Cardiac fibroblast (primary cell): ENCODE results near the gene ANGEL2.
"Not testable (repeated sequence)": the region's sequence is repeated elsewhere in the genome, so short reads cannot be mapped to it uniquely, and the experiment has no call there.

Experiments
- DNase-seq, 2 donors: peaks; one replicate each; pipeline versions ENCODE4 v3.0.0 to v3.0.0-alpha.2; 2010; ENCODE audit warnings: low read depth in 2 of 2
- H3K4me3 ChIP-seq, 2 donors: replicated peaks in 1 of 2; 1 replicate in 1 of 2; 2 replicates in 1 of 2; pipeline ENCODE4 v1.5.1; 2011; ENCODE audit warnings: low read depth in 2 of 2, low read length in 2 of 2, mild to moderate bottlenecking in 2 of 2, moderate library complexity in 1 of 2
- CTCF ChIP-seq: IDR thresholded peaks from one replicate; pipeline ENCODE4 v1.5.1; 2011; ENCODE audit warnings: low read depth, mild to moderate bottlenecking, low read length, inconsistent platforms

The ANGEL2 gene

GRCh38 chr1:212966616-212967015 is 49.1 kb downstream of the ANGEL2 start:
- no peak for DNase-seq
- TF ChIP-seq CTCF = no peak
- no peak overlapping the region for H3K4me3 ChIP-seq

GRCh38 chr1:212964993-212965392 is 50.7 kb downstream of the ANGEL2 start:
- not testable (repeated sequence) for DNase-seq, H3K4me3 ChIP-seq

- no peak overlapping the region for H3K4me3 ChIP-seq
- no peak for DNase-seq
- no peak for TF ChIP-seq CTCF
Measured at GRCh38 chr1:212964102-212964501, 51.6 kb downstream of the ANGEL2 start.

- DNase-seq = no peak
- no peak for TF ChIP-seq CTCF
- no peak overlapping the region for H3K4me3 ChIP-seq
Measured at GRCh38 chr1:212962509-212962908, 53.2 kb downstream of the ANGEL2 start.

- H3K4me3 ChIP-seq = no peak overlapping the region
- no peak for TF ChIP-seq CTCF
- no peak for DNase-seq
Measured at GRCh38 chr1:212960932-212961331, 54.7 kb downstream of the ANGEL2 start.

- no peak for TF ChIP-seq CTCF
- DNase-seq = no peak
- no peak overlapping the region for H3K4me3 ChIP-seq
Measured at GRCh38 chr1:212959266-212960220, 56.1 kb downstream of the ANGEL2 start.

- no peak overlapping the region for H3K4me3 ChIP-seq
- TF ChIP-seq CTCF = no peak
- DNase-seq = peak in 1 of 2 donors; percentile 65
Measured at GRCh38 chr1:212958175-212958574, 57.5 kb downstream of the ANGEL2 start.
